ENCODE measurements around the gene EDAR. TPM values are rescaled to one million over a fixed set of nuclear protein-coding genes. Genes with fewer than 3 reads are reported as not detected.
A peak's percentile ranks its signal among the peaks of the same experiment; 100 is the strongest.

EDAR gene
- total RNA-seq, 6 experiments from 2014 or later: 0.06 to 1.6 (median 0.28) TPM

DNA sequence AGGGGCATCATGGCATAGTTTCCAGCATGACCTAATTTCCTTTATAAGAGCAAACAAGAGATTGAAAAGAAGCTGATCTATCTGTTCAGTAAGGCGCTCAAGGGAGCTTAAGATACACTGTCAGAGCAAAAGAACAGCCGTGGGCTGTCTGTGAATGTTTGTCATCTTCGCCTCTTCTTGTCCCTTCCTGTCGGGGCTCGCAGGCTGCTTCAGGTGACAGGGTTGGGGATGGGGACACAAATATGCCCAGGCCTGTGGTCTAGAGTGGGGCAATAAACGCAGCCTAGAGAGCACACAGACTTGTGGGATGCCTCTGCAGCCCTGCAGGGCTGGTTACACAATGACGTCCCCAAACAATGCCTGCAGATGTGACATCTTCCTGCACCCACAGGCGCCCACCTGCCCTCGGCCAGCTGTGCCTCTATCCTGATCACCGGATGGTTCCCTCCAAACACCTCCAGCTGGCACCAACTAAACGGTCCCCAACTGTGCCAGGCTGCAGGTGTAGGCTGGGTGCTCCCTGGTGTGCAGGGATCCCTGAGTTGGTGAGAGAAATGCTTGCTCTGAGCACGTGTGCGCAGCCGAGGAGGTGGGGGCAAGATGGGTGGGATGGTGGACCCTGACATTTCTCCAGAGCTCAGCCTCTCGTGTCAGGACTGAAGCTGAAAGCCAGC is 72.8 kb downstream of the EDAR start:
- Histone ChIP-seq H3K4me1 (no peaks in the 10 kb centered on the region), H3K27me3 (no peaks in the 10 kb centered on the region), H3K27ac (no peak overlapping the region), H3K9me3 (no peaks in the 10 kb centered on the region), H3K36me3 (no peaks in the 10 kb centered on the region), H3K4me3 (no peak overlapping the region)
- ATAC-seq: no peak
- no peak for TF ChIP-seq POLR2A (IDR thresholded peaks at IDR 0.05)
- TF ChIP-seq, protein P1, sequence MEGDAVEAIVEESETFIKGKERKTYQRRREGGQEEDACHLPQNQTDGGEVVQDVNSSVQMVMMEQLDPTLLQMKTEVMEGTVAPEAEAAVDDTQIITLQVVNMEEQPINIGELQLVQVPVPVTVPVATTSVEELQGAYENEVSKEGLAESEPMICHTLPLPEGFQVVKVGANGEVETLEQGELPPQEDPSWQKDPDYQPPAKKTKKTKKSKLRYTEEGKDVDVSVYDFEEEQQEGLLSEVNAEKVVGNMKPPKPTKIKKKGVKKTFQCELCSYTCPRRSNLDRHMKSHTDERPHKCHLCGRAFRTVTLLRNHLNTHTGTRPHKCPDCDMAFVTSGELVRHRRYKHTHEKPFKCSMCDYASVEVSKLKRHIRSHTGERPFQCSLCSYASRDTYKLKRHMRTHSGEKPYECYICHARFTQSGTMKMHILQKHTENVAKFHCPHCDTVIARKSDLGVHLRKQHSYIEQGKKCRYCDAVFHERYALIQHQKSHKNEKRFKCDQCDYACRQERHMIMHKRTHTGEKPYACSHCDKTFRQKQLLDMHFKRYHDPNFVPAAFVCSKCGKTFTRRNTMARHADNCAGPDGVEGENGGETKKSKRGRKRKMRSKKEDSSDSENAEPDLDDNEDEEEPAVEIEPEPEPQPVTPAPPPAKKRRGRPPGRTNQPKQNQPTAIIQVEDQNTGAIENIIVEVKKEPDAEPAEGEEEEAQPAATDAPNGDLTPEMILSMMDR (IDR thresholded peaks at IDR 0.05): no peak
- intact Hi-C loops (cut with DNase I): no loop called here
- DNase-seq: peak in 1 of 3 donors; percentile 32
- WGBS (ENCODE audit: insufficient coverage, low coverage, low lambda C conversion rate, missing lambda C conversion rate): 53% methylated on average over 3 of the region's 15 CpGs

DNA sequence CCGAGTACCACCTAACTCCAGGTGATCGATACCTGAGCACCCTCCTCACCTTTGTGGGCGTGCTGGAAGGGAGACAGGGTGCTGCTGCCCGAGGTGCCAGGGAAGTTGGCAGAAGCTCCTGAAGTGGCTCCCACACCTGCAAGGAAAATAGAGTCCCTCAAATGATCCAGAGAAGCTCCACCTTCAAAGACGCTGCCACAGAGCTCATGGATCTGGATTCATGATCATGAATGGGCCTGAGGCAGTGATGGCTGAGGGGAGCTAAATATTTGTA is 76.5 kb downstream of the EDAR start:
- WGBS (ENCODE audit: insufficient coverage, low coverage, low lambda C conversion rate, missing lambda C conversion rate): 86% methylated on average over 2 of the region's 5 CpGs
- no peaks in the 10 kb centered on the region for H3K9me3 ChIP-seq
- no peak for TF ChIP-seq POLR2A (IDR thresholded peaks at IDR 0.05)
- TF ChIP-seq, protein P1 (IDR thresholded peaks at IDR 0.05): no peak
- H3K27ac ChIP-seq: no peak overlapping the region
- H3K4me3 ChIP-seq: no peak overlapping the region
- ATAC-seq (no peak), DNase-seq (peak in 1 of 3 donors; percentile 9)
- H3K36me3 ChIP-seq: no peaks in the 10 kb centered on the region
- H3K27me3 ChIP-seq: no peaks in the 10 kb centered on the region
- intact Hi-C loops (cut with DNase I): no loop called here
- no peaks in the 10 kb centered on the region for H3K4me1 ChIP-seq

DNA sequence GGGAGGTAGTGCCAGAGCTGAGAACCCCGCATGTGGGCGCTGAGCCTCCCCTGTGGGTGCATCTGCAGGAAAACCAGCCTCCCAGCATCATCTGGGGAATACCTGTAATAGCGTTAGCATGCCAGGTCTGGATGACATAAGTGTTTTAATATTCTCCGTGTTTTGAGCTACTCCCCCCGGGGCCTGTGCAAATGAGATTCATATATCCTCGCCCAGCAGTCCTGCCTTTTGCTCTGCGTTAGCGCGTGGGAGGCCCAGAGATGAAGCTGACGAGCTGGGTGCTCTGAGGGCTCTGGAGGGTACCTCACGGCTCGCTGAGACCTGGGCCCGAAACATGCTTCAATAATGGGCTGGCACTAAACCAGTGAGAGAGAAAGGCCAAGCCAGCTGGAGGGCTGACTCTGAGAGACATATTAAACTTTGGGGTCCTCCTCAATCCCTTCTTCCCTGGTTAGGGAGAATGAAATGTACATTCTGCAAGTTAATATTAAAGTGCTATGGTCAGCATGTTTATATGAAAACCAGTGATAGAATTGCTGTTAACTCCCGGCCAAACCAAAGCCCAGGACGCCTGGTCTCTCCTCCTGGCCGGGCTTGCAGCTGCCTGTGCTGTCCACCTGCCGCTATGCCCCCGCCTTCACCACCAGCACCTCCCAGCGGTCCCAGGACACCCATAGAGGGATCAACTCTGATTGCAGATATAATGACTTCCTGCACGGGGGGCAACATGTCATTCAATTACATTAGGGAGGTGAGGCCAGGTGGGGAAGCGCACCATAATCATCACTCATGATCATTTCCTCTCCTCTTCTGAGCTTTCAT is 77.0 kb downstream of the EDAR start:
- DNase-seq (peak in 1 of 3 donors; percentile 18), ATAC-seq (no peak)
- Histone ChIP-seq H3K4me1 (peaks cover 0 to 2% (median 0%) of the 10 kb centered on the region in 4 donors), H3K27me3 (no peaks in the 10 kb centered on the region), H3K27ac (no peak overlapping the region), H3K4me3 (no peak overlapping the region), H3K9me3 (no peaks in the 10 kb centered on the region), H3K36me3 (no peaks in the 10 kb centered on the region)
- TF ChIP-seq, protein P1 (IDR thresholded peaks at IDR 0.05): no peak
- no peak for TF ChIP-seq POLR2A (IDR thresholded peaks at IDR 0.05)
- WGBS (ENCODE audit: insufficient coverage, low coverage, low lambda C conversion rate, missing lambda C conversion rate): 85% methylated on average over 6 of the region's 21 CpGs
- intact Hi-C loops (cut with DNase I): no loop called here

DNA sequence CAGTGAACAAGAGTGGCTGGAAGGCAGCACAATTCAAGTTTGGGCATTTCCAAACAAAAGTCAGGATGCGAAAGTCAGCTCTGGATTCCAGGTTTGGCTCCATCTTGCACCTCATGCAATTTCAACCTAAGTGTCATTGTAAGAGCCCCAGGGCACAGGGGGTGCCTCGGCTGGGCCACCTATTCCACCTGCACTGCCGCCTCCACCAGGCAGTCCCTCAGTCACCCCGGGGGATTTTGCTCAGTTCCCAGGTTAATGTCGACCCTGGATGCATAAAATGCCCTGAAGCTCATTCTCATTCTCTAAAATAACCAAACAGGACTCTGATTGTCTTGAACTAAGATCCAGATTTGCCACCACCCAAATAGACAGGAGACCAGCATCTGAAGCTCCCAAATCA is 77.6 kb downstream of the EDAR start:
- peaks cover 0 to 8% (median 2%) of the 10 kb centered on the region in 4 donors for H3K4me1 ChIP-seq
- TF ChIP-seq POLR2A (IDR thresholded peaks at IDR 0.05): no peak
- TF ChIP-seq, protein P1 (IDR thresholded peaks at IDR 0.05): no peak
- DNase-seq: no peak
- H3K36me3 ChIP-seq: no peaks in the 10 kb centered on the region
- WGBS (ENCODE audit: insufficient coverage, low coverage, low lambda C conversion rate, missing lambda C conversion rate): 80% methylated on average over 1 of the region's 5 CpGs
- no peak overlapping the region for H3K4me3 ChIP-seq
- intact Hi-C loops (cut with DNase I): no loop called here
- H3K9me3 ChIP-seq: no peaks in the 10 kb centered on the region
- no peaks in the 10 kb centered on the region for H3K27me3 ChIP-seq
- H3K27ac ChIP-seq: no peak overlapping the region
- ATAC-seq: no peak
